ENCODE measurements around the gene PAX2.

Gene PAX2

GRCh38 chr10:100773646-100774045 is 28.3 kb downstream of the PAX2 start (continued):
- TF ChIP-seq TSHZ2 (CRISPR knock-in tag; IDR thresholded peaks at IDR 0.05) (no peak), ZC3H10 (CRISPR knock-in tag; IDR thresholded peaks at IDR 0.05) (no peak)

GRCh38 chr10:100774223-100774622 is 28.8 kb downstream of the PAX2 start:
- TF ChIP-seq ZC3H10 (CRISPR knock-in tag; IDR thresholded peaks at IDR 0.05): no peak
- TF ChIP-seq ISL1 (CRISPR knock-in tag; IDR thresholded peaks at IDR 0.05): no peak
- TF ChIP-seq SNAI2 (CRISPR knock-in tag; IDR thresholded peaks at IDR 0.05): no peak
- TF ChIP-seq ARNTL (CRISPR knock-in tag; IDR thresholded peaks at IDR 0.05; ENCODE audit: borderline replicate concordance, low read depth): no peak
- ATAC-seq: no peak

- TF ChIP-seq TOX (CRISPR knock-in tag; IDR thresholded peaks at IDR 0.05; ENCODE audit: borderline replicate concordance) (no peak), PPARA (CRISPR knock-in tag; IDR thresholded peaks at IDR 0.05; ENCODE audit: borderline replicate concordance) (no peak), ZFP3 (CRISPR knock-in tag; IDR thresholded peaks at IDR 0.05) (no peak), ZNF8 (CRISPR knock-in tag; IDR thresholded peaks at IDR 0.05) (no peak), CSDC2 (CRISPR knock-in tag; IDR thresholded peaks at IDR 0.05) (no peak), CSRNP3 (CRISPR knock-in tag; IDR thresholded peaks at IDR 0.05) (no peak), GLIS3 (CRISPR knock-in tag; IDR thresholded peaks at IDR 0.05) (no peak), CREB5 (CRISPR knock-in tag; IDR thresholded peaks at IDR 0.05; ENCODE audit: low read depth) (no peak), ZNF565 (CRISPR knock-in tag; conservative IDR thresholded peaks at IDR 0.05; ENCODE audit: low read depth) (no peak)
- ATAC-seq: no peak
Measured at GRCh38 chr10:100774876-100775275, 29.5 kb downstream of the PAX2 start.

GRCh38 chr10:100775386-100775785 is 30.0 kb downstream of the PAX2 start:
- no peak for ATAC-seq
- TF ChIP-seq OSR1 (CRISPR knock-in tag; IDR thresholded peaks at IDR 0.05): no peak
- no peak for TF ChIP-seq ZC3H10 (CRISPR knock-in tag; IDR thresholded peaks at IDR 0.05)
- TF ChIP-seq SNAI2 (CRISPR knock-in tag; IDR thresholded peaks at IDR 0.05): no peak
- no peak for TF ChIP-seq ZNF8 (CRISPR knock-in tag; IDR thresholded peaks at IDR 0.05)
- TF ChIP-seq GLIS3 (CRISPR knock-in tag; IDR thresholded peaks at IDR 0.05): no peak
- TF ChIP-seq, protein P1, sequence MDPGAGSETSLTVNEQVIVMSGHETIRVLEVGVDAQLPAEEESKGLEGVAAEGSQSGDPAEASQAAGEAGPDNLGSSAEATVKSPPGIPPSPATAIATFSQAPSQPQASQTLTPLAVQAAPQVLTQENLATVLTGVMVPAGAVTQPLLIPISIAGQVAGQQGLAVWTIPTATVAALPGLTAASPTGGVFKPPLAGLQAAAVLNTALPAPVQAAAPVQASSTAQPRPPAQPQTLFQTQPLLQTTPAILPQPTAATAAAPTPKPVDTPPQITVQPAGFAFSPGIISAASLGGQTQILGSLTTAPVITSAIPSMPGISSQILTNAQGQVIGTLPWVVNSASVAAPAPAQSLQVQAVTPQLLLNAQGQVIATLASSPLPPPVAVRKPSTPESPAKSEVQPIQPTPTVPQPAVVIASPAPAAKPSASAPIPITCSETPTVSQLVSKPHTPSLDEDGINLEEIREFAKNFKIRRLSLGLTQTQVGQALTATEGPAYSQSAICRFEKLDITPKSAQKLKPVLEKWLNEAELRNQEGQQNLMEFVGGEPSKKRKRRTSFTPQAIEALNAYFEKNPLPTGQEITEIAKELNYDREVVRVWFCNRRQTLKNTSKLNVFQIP (CRISPR knock-in tag; IDR thresholded peaks at IDR 0.05; ENCODE audit: borderline replicate concordance, low read depth): no peak
- no peak for TF ChIP-seq BACH2 (CRISPR knock-in tag; IDR thresholded peaks at IDR 0.05; ENCODE audit: borderline replicate concordance)
- TF ChIP-seq TOX (CRISPR knock-in tag; IDR thresholded peaks at IDR 0.05; ENCODE audit: borderline replicate concordance): no peak
- TF ChIP-seq RARB (CRISPR knock-in tag; IDR thresholded peaks at IDR 0.05): no peak
- no peak for TF ChIP-seq TSHZ2 (CRISPR knock-in tag; IDR thresholded peaks at IDR 0.05)
- TF ChIP-seq ZNF70 (CRISPR knock-in tag; IDR thresholded peaks at IDR 0.05): no peak
- no peak for TF ChIP-seq ISL1 (CRISPR knock-in tag; IDR thresholded peaks at IDR 0.05)
- no peak for TF ChIP-seq CSDC2 (CRISPR knock-in tag; IDR thresholded peaks at IDR 0.05)
- TF ChIP-seq ESRRG (CRISPR knock-in tag; IDR thresholded peaks at IDR 0.05): no peak
- no peak for TF ChIP-seq ZFP30 (CRISPR knock-in tag; IDR thresholded peaks at IDR 0.05)

Data from SK-N-SH treated with all-trans-retinoic acid at 6 μM for 48 hours (cell line).